ENCODE results near the gene PARN.

GRCh38 chr16:14618566-14618965 is 11.5 kb downstream of the PARN start:
- TF ChIP-seq CTCF (conservative IDR thresholded peaks at IDR 0.05) (no peak), ZFX (IDR thresholded peaks at IDR 0.05) (no peak)

Measured in C4-2B (cell line).